Thymus (tissue), 11 donors: ENCODE results near the gene LILRB1. TPM values are rescaled to one million over a fixed set of nuclear protein-coding genes. Genes with fewer than 3 reads are reported as not detected.
"Not testable (repeated sequence)": the region's sequence is repeated elsewhere in the genome, so short reads cannot be mapped to it uniquely, and the experiment has no call there.

Experiments used
- DNase-seq, 9 donors: peaks; one replicate each; pipeline ENCODE4 v3.0.0-alpha.2; 2013; ENCODE audit warnings: low spot score in 9 of 9, low read depth in 6 of 9, missing footprints in 1 of 9
- H3K27ac ChIP-seq, 2 donors: one replicate each; pipeline ENCODE4 v1.5.1; 2013; ENCODE audit warnings: control low read depth in 1 of 2, low read depth in 1 of 2, low read length in 1 of 2, mild to moderate bottlenecking in 1 of 2, moderate library complexity in 1 of 2
- H3K27me3 ChIP-seq, 2 donors: one replicate each; pipeline ENCODE4 v1.5.1; 2013; ENCODE audit warnings: low read length in 1 of 2; ENCODE audit not compliant: control insufficient read depth in 2 of 2, insufficient read depth in 1 of 2
- H3K36me3 ChIP-seq, 2 donors: one replicate each; pipeline ENCODE4 v1.5.1; 2013; ENCODE audit warnings: low read length in 1 of 2, mild to moderate bottlenecking in 1 of 2, moderate library complexity in 1 of 2; ENCODE audit not compliant: control insufficient read depth in 2 of 2, insufficient read depth in 2 of 2
- H3K4me1 ChIP-seq, 2 donors: one replicate each; pipeline ENCODE4 v1.5.1; 2013; ENCODE audit warnings: low read length in 2 of 2; ENCODE audit not compliant: control insufficient read depth in 2 of 2, insufficient read depth in 2 of 2
- H3K4me3 ChIP-seq, 2 donors: one replicate each; pipeline ENCODE4 v1.5.1; 2013; ENCODE audit warnings: low read length in 2 of 2, control low read depth in 1 of 2, mild to moderate bottlenecking in 1 of 2
- H3K9me3 ChIP-seq, 2 donors: one replicate each; pipeline ENCODE4 v1.5.1; 2013; ENCODE audit warnings: low read length in 1 of 2, mild to moderate bottlenecking in 1 of 2; ENCODE audit not compliant: control insufficient read depth in 2 of 2, insufficient read depth in 1 of 2
- WGBS: extraction: QIAGEN DNeasy Blood & Tissue Kit; methylation state at CpG from one replicate; pipeline ENCODE4 v1.1.7; 2013; 5-methylcytosine and 5-hydroxymethylcytosine counted together
- polyA plus RNA-seq: library from polyadenylated mRNA; stranded (reverse); fragments of 200-250 nt; gene quantifications from one replicate; pipeline ENCODE4 v1.2.3, GENCODE V29; 2013
- total RNA-seq: library from RNA; stranded (reverse); fragments of 120-200 nt; gene quantifications from one replicate; pipeline ENCODE4 v1.2.4, GENCODE V29; 2013
- donor health status: healthy.

The LILRB1 gene
- total and polyA plus RNA-seq, 2 donors, result 0.94 to 5.8 TPM

- 89% methylated on average over 1 of the region's 1 CpG for WGBS
- DNase-seq, result no peak
- Histone ChIP-seq H3K4me3 (no peak overlapping the region), H3K9me3 (no peaks in the 10 kb centered on the region), H3K27ac (no peak overlapping the region), H3K36me3 (no peaks in the 10 kb centered on the region), H3K27me3 (no peaks in the 10 kb centered on the region), H3K4me1 (no peaks in the 10 kb centered on the region)
These were observed 38.1 kb downstream of the LILRB1 start for GRCh38 chr19:54668353-54668752.

GRCh38 chr19:54670576-54671357, 40.5 kb downstream of the LILRB1 start:
- WGBS, result 48% methylated on average over 3 of the region's 3 CpGs
- H3K4me1 ChIP-seq, result no peaks in the 10 kb centered on the region

GRCh38 chr19:54673222-54673621, 42.9 kb downstream of the LILRB1 start:
- 98% methylated on average over 1 of the region's 1 CpG for WGBS

More at GRCh38 chr19:54670576-54671357, 40.5 kb downstream of the LILRB1 start:
- Histone ChIP-seq H3K27me3 (no peaks in the 10 kb centered on the region), H3K27ac (no peak overlapping the region), H3K9me3 (no peaks in the 10 kb centered on the region), H3K4me3 (no peak overlapping the region), H3K36me3 (no peaks in the 10 kb centered on the region)
- DNase-seq, result no peak

GRCh38 chr19:54674021-54674617, 43.8 kb downstream of the LILRB1 start:
- no peaks in the 10 kb centered on the region for H3K9me3 ChIP-seq
- H3K27me3 ChIP-seq, result no peaks in the 10 kb centered on the region
- WGBS, result 62% methylated on average over 2 of the region's 2 CpGs
- peak in 4 of 9 donors; percentile 19 to 44 (median 33) for DNase-seq
- no peak overlapping the region for H3K27ac ChIP-seq
- H3K4me1 ChIP-seq, result no peaks in the 10 kb centered on the region
- H3K36me3 ChIP-seq, result no peaks in the 10 kb centered on the region
- H3K4me3 ChIP-seq, result no peak overlapping the region

More at GRCh38 chr19:54673222-54673621, 42.9 kb downstream of the LILRB1 start:
- H3K36me3 ChIP-seq, result no peaks in the 10 kb centered on the region
- DNase-seq, result no peak
- no peak overlapping the region for H3K4me3 ChIP-seq
- H3K9me3 ChIP-seq, result no peaks in the 10 kb centered on the region
- H3K4me1 ChIP-seq, result no peaks in the 10 kb centered on the region
- H3K27ac ChIP-seq, result no peak overlapping the region
- H3K27me3 ChIP-seq, result no peaks in the 10 kb centered on the region

GRCh38 chr19:54676210-54676834, 46.0 kb downstream of the LILRB1 start:
- 36% methylated on average over 10 of the region's 10 CpGs for WGBS
- not testable (repeated sequence) for H3K4me1 ChIP-seq, H3K9me3 ChIP-seq, H3K4me3 ChIP-seq, H3K36me3 ChIP-seq, H3K27ac ChIP-seq, H3K27me3 ChIP-seq
- peak in 8 of 9 donors; percentile 12 to 58 (median 24) for DNase-seq

GRCh38 chr19:54677217-54677616, 46.9 kb downstream of the LILRB1 start:
- no peak for DNase-seq
- Histone ChIP-seq H3K27me3 (no peaks in the 10 kb centered on the region), H3K9me3 (no peaks in the 10 kb centered on the region), H3K27ac (no peak overlapping the region), H3K4me3 (no peak overlapping the region), H3K4me1 (no peaks in the 10 kb centered on the region), H3K36me3 (no peaks in the 10 kb centered on the region)
- WGBS, result 73% methylated on average over 4 of the region's 4 CpGs

GRCh38 chr19:54681596-54681995, 51.3 kb downstream of the LILRB1 start:
- WGBS, result 88% methylated on average over 12 of the region's 12 CpGs
- not testable (repeated sequence) for DNase-seq, H3K36me3 ChIP-seq, H3K9me3 ChIP-seq, H3K4me3 ChIP-seq, H3K4me1 ChIP-seq, H3K27ac ChIP-seq, H3K27me3 ChIP-seq

GRCh38 chr19:54682306-54682856, 52.1 kb downstream of the LILRB1 start:
- 59% methylated on average over 7 of the region's 7 CpGs for WGBS
- no peak for DNase-seq
- Histone ChIP-seq H3K4me3 (no peak overlapping the region), H3K9me3 (no peaks in the 10 kb centered on the region), H3K36me3 (no peaks in the 10 kb centered on the region), H3K4me1 (no peaks in the 10 kb centered on the region), H3K27ac (no peak overlapping the region), H3K27me3 (no peaks in the 10 kb centered on the region)

- Histone ChIP-seq H3K9me3 (no peaks in the 10 kb centered on the region), H3K27me3 (no peaks in the 10 kb centered on the region), H3K4me1 (no peaks in the 10 kb centered on the region), H3K36me3 (no peaks in the 10 kb centered on the region), H3K4me3 (no peak overlapping the region), H3K27ac (no peak overlapping the region)
- WGBS, result 37% methylated on average over 3 of the region's 3 CpGs
- DNase-seq, result peak in 7 of 9 donors; percentile 8 to 51 (median 18)
These were observed 54.2 kb downstream of the LILRB1 start for GRCh38 chr19:54684527-54684926.
